GM23338 (cell line): Measurements from ENCODE around the gene FRK. TPM values are rescaled to one million over a fixed set of nuclear protein-coding genes. Genes with fewer than 3 reads are reported as not detected.

ENCODE experiments used
- ATAC-seq: fragments of 200-7000 bp; cut with Tn5 transposase; 3 replicates; pipeline ENCODE4 v1.9.1; 2020
- DNase-seq: peaks from one replicate; pipeline ENCODE4 v3.0.0-alpha.2; 2015; ENCODE audit warnings: low spot score
- H2AFZ ChIP-seq: fragments of 200-600 bp; sonication (generic); 2 replicates; pipeline ENCODE4 v1.8.0; 2016; ENCODE audit warnings: antibody characterized with exemption, mild to moderate bottlenecking, moderate library complexity
- H3F3A ChIP-seq: fragments of 200-600 bp; sonication (generic); replicated peaks from 2 replicates; pipeline ENCODE4 v1.8.0; 2017; ENCODE audit warnings: antibody characterized with exemption, mixed run types, low read depth
- H3K27ac ChIP-seq: fragments of 200-600 bp; sonication (generic); 2 replicates; pipeline ENCODE4 v1.6.1; 2016; ENCODE audit warnings: low read depth
- H3K27me3 ChIP-seq: fragments of 200-600 bp; sonication (generic); 2 replicates; pipeline ENCODE4 v1.8.0; 2016; ENCODE audit warnings: mild to moderate bottlenecking, mixed run types, moderate library complexity; ENCODE audit not compliant: insufficient read depth
- H3K36me3 ChIP-seq: fragments of 200-600 bp; sonication (generic); 2 replicates; pipeline ENCODE4 v1.8.0; 2016; ENCODE audit warnings: mild to moderate bottlenecking; ENCODE audit not compliant: insufficient read depth
- H3K4me1 ChIP-seq: fragments of 200-600 bp; sonication (generic); 2 replicates; pipeline ENCODE4 v1.8.0; 2016; ENCODE audit warnings: mild to moderate bottlenecking, moderate library complexity; ENCODE audit not compliant: insufficient read depth
- H3K4me2 ChIP-seq: fragments of 200-600 bp; sonication (generic); 2 replicates; pipeline ENCODE4 v1.7.1; 2017; ENCODE audit warnings: mixed run types
- H3K4me3 ChIP-seq: fragments of 200-600 bp; sonication (generic); 2 replicates; pipeline ENCODE4 v1.6.1; 2016; ENCODE audit warnings: mixed run types
- H3K79me2 ChIP-seq: fragments of 200-600 bp; sonication (generic); replicated peaks from 2 replicates; pipeline ENCODE4 v1.8.0; 2017; ENCODE audit warnings: mild to moderate bottlenecking; ENCODE audit not compliant: insufficient read depth
- H3K9me2 ChIP-seq: fragments of 200-600 bp; sonication (generic); 2 replicates; pipeline ENCODE4 v1.8.0; 2017; ENCODE audit not compliant: insufficient read depth
- H4K20me1 ChIP-seq: fragments of 200-600 bp; sonication (generic); replicated peaks from 2 replicates; pipeline ENCODE4 v1.8.0; 2017; ENCODE audit warnings: mild to moderate bottlenecking; ENCODE audit not compliant: insufficient read depth
- H3K27ac Mint-ChIP-seq: 2 replicates; pipeline ENCODE4 v1.8.0; 2020; ENCODE audit warnings: inconsistent platforms, mild to moderate bottlenecking, moderate library complexity, mixed read lengths
- H3K27me3 Mint-ChIP-seq: 3 replicates; pipeline ENCODE4 v1.8.0; 2022; ENCODE audit warnings: low read depth, mild to moderate bottlenecking, moderate library complexity, mixed read lengths, inconsistent platforms; ENCODE audit not compliant: insufficient read depth, poor library complexity
- H3K36me3 Mint-ChIP-seq: 3 replicates; pipeline ENCODE4 v1.8.0; 2021; ENCODE audit warnings: low read depth, mild to moderate bottlenecking, inconsistent platforms, moderate library complexity, mixed read lengths
- H3K4me1 Mint-ChIP-seq: 3 replicates; pipeline ENCODE4 v1.8.0; 2020; ENCODE audit warnings: mild to moderate bottlenecking, inconsistent platforms, mixed read lengths
- H3K4me3 Mint-ChIP-seq: 3 replicates; pipeline ENCODE4 v1.8.0; 2021; ENCODE audit warnings: moderate library complexity, mild to moderate bottlenecking, inconsistent platforms, mixed read lengths
- H3K9me3 Mint-ChIP-seq: 3 replicates; pipeline ENCODE4 v1.8.0; 2020; ENCODE audit warnings: moderate library complexity, mild to moderate bottlenecking, inconsistent platforms, mixed read lengths
- CREB1 ChIP-seq: fragments of 250-450 bp; sonication (Bioruptor Pico); IDR thresholded peaks from 2 replicates; pipeline ENCODE4 v1.5.0; 2020; ENCODE audit warnings: low read depth, mild to moderate bottlenecking, moderate library complexity
- EZH2 ChIP-seq: fragments of 200-600 bp; sonication (generic); IDR thresholded peaks from one replicate; pipeline ENCODE4 v1.8.0; 2017; ENCODE audit warnings: antibody characterized with exemption, mild to moderate bottlenecking, low read depth; ENCODE audit not compliant: unreplicated experiment
- EZH2phosphoT487 ChIP-seq: fragments of 200-600 bp; sonication (generic); IDR thresholded peaks from one replicate; pipeline ENCODE4 v1.8.1; 2018; ENCODE audit warnings: antibody characterized with exemption; ENCODE audit not compliant: unreplicated experiment
- JUNB ChIP-seq: IDR thresholded peaks from one replicate; pipeline ENCODE4 v1.6.1; 2016; ENCODE audit warnings: antibody characterized with exemption; ENCODE audit not compliant: unreplicated experiment
- NANOG ChIP-seq: IDR thresholded peaks from 2 replicates; pipeline ENCODE4 v1.6.1; 2016; ENCODE audit warnings: antibody characterized with exemption, borderline replicate concordance
- POLR2AphosphoS5 ChIP-seq: IDR thresholded peaks from 2 replicates; pipeline ENCODE4 v1.6.1; 2016; ENCODE audit warnings: antibody characterized with exemption, low read depth
- STAT1 ChIP-seq: IDR thresholded peaks from one replicate; pipeline ENCODE4 v1.6.1; 2016; ENCODE audit warnings: antibody characterized with exemption; ENCODE audit not compliant: unreplicated experiment
- ZNF114 ChIP-seq: fragments of 250-450 bp; sonication (Bioruptor Pico); IDR thresholded peaks from 2 replicates; pipeline ENCODE4 v1.5.0; 2020; ENCODE audit warnings: mild to moderate bottlenecking, moderate library complexity
- ZNF331 ChIP-seq: fragments of 250-450 bp; sonication (Bioruptor Pico); IDR thresholded peaks from 2 replicates; pipeline ENCODE4 v1.5.0; 2020; ENCODE audit warnings: low read depth, mild to moderate bottlenecking, moderate library complexity
- ZNF462 ChIP-seq: fragments of 250-450 bp; sonication (Bioruptor Pico); IDR thresholded peaks from 2 replicates; pipeline ENCODE4 v1.5.0; 2020; ENCODE audit warnings: mild to moderate bottlenecking, moderate library complexity
- polyA plus RNA-seq: library from polyadenylated mRNA; unstranded; fragments of >200 nt; fragmentation: Nextera tagmentation; extraction: Ambion mirVana; gene quantifications from 2 replicates; pipeline ENCODE4 v1.2.1, GENCODE V29; 2016
- total RNA-seq: library from RNA; depleted of rRNA; stranded (reverse); fragments of >200 nt; shearing (Covaris generic); gene quantifications from 2 replicates; pipeline ENCODE4 v1.2.3, GENCODE V29; 2014
- TF ChIP-seq, protein P1 (sequence below): IDR thresholded peaks from 2 replicates; pipeline ENCODE4 v1.6.1; 2016; ENCODE audit warnings: antibody characterized with exemption
- TF ChIP-seq, protein P2 (sequence below): IDR thresholded peaks from one replicate; pipeline ENCODE4 v1.6.1; 2018; ENCODE audit warnings: antibody characterized with exemption; ENCODE audit not compliant: unreplicated experiment
- TF ChIP-seq, protein P3 (sequence below), 2 experiments: fragments of 200-600 bp in 1 of 2; sonication (generic) in 1 of 2; conservative IDR thresholded peaks; 2 replicates each; pipeline versions ENCODE4 v1.5.1 to v1.6.1; 2016 to 2017; ENCODE audit warnings: antibody characterized with exemption in 2 of 2, low read depth in 2 of 2, mild to moderate bottlenecking in 2 of 2, moderate library complexity in 1 of 2

FRK gene
- total and polyA plus RNA-seq, 2 experiments from 2014 or later = 0.06 to 0.24 TPM

DNA sequence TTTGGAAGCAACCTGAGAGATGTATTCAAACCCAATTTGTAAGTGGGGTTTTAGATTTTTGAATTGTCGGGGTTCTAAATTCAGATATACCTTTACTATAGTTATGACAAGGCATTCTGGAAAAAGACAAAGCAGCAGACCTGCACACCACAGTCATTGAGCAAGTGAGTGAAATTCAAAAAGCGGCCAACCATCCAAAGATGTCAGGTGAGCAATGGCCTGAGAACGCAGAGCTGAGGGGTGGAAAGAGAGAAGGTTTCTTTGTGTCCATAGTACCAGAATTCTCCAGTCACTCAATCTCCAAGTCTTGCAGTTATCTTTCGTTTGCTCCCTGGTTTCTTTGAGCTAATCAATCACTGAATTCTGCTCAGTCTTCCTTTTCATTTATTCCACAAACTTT, 1.8 kb upstream of the FRK start:
- H3K36me3 ChIP-seq = no peaks in the 10 kb centered on the region
- H3K27ac Mint-ChIP-seq = no peak overlapping the region
- H3K36me3 Mint-ChIP-seq = no peaks in the 10 kb centered on the region
- H2AFZ ChIP-seq = no peak overlapping the region
- H3F3A ChIP-seq = no peaks in the 10 kb centered on the region
- H3K4me1 Mint-ChIP-seq = peaks cover 19% of the 10 kb centered on the region
- no peak overlapping the region for H3K4me3 Mint-ChIP-seq
- H3K9me2 ChIP-seq = no peaks in the 10 kb centered on the region
- H3K4me1 ChIP-seq = peaks cover 9% of the 10 kb centered on the region
- DNase-seq = no peak
- no peak for ATAC-seq
- no peak overlapping the region for H3K27ac ChIP-seq
- H3K79me2 ChIP-seq = no peaks in the 10 kb centered on the region
- no peak for TF ChIP-seq EZH2phosphoT487
- TF ChIP-seq, protein P1, sequence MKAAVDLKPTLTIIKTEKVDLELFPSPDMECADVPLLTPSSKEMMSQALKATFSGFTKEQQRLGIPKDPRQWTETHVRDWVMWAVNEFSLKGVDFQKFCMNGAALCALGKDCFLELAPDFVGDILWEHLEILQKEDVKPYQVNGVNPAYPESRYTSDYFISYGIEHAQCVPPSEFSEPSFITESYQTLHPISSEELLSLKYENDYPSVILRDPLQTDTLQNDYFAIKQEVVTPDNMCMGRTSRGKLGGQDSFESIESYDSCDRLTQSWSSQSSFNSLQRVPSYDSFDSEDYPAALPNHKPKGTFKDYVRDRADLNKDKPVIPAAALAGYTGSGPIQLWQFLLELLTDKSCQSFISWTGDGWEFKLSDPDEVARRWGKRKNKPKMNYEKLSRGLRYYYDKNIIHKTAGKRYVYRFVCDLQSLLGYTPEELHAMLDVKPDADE = no peak
- TF ChIP-seq, protein P2, sequence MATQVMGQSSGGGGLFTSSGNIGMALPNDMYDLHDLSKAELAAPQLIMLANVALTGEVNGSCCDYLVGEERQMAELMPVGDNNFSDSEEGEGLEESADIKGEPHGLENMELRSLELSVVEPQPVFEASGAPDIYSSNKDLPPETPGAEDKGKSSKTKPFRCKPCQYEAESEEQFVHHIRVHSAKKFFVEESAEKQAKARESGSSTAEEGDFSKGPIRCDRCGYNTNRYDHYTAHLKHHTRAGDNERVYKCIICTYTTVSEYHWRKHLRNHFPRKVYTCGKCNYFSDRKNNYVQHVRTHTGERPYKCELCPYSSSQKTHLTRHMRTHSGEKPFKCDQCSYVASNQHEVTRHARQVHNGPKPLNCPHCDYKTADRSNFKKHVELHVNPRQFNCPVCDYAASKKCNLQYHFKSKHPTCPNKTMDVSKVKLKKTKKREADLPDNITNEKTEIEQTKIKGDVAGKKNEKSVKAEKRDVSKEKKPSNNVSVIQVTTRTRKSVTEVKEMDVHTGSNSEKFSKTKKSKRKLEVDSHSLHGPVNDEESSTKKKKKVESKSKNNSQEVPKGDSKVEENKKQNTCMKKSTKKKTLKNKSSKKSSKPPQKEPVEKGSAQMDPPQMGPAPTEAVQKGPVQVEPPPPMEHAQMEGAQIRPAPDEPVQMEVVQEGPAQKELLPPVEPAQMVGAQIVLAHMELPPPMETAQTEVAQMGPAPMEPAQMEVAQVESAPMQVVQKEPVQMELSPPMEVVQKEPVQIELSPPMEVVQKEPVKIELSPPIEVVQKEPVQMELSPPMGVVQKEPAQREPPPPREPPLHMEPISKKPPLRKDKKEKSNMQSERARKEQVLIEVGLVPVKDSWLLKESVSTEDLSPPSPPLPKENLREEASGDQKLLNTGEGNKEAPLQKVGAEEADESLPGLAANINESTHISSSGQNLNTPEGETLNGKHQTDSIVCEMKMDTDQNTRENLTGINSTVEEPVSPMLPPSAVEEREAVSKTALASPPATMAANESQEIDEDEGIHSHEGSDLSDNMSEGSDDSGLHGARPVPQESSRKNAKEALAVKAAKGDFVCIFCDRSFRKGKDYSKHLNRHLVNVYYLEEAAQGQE = no peak
- TF ChIP-seq, protein P3, sequence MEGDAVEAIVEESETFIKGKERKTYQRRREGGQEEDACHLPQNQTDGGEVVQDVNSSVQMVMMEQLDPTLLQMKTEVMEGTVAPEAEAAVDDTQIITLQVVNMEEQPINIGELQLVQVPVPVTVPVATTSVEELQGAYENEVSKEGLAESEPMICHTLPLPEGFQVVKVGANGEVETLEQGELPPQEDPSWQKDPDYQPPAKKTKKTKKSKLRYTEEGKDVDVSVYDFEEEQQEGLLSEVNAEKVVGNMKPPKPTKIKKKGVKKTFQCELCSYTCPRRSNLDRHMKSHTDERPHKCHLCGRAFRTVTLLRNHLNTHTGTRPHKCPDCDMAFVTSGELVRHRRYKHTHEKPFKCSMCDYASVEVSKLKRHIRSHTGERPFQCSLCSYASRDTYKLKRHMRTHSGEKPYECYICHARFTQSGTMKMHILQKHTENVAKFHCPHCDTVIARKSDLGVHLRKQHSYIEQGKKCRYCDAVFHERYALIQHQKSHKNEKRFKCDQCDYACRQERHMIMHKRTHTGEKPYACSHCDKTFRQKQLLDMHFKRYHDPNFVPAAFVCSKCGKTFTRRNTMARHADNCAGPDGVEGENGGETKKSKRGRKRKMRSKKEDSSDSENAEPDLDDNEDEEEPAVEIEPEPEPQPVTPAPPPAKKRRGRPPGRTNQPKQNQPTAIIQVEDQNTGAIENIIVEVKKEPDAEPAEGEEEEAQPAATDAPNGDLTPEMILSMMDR (conservative IDR thresholded peaks at IDR 0.05; ENCODE audit: low read depth in 2 of 2) = no peak
- no peak for TF ChIP-seq EZH2
- TF ChIP-seq POLR2AphosphoS5 = no peak
- TF ChIP-seq ZNF114 (CRISPR knock-in tag) = no peak
- no peak for TF ChIP-seq JUNB
- no peak for TF ChIP-seq ZNF331 (CRISPR knock-in tag)
- TF ChIP-seq CREB1 (CRISPR knock-in tag) = no peak
- TF ChIP-seq NANOG = no peak
- TF ChIP-seq STAT1 = no peak
- no peak for TF ChIP-seq ZNF462 (CRISPR knock-in tag)
- H3K27me3 ChIP-seq = no peaks in the 10 kb centered on the region
- H3K9me3 Mint-ChIP-seq = no peaks in the 10 kb centered on the region
- no peaks in the 10 kb centered on the region for H4K20me1 ChIP-seq
- no peak overlapping the region for H3K4me2 ChIP-seq
- no peak overlapping the region for H3K4me3 ChIP-seq
- H3K27me3 Mint-ChIP-seq = peaks cover 5% of the 10 kb centered on the region
